ENCODE measurements around the gene TMED10. TPM values are rescaled to one million over a fixed set of nuclear protein-coding genes. Genes with fewer than 3 reads are reported as not detected.

TMED10 gene
- total and polyA plus RNA-seq, 2 donors (not counting 3 experiments of a cell fraction or from before 2014, with no cell fraction given) = 338 to 342 TPM

DNA sequence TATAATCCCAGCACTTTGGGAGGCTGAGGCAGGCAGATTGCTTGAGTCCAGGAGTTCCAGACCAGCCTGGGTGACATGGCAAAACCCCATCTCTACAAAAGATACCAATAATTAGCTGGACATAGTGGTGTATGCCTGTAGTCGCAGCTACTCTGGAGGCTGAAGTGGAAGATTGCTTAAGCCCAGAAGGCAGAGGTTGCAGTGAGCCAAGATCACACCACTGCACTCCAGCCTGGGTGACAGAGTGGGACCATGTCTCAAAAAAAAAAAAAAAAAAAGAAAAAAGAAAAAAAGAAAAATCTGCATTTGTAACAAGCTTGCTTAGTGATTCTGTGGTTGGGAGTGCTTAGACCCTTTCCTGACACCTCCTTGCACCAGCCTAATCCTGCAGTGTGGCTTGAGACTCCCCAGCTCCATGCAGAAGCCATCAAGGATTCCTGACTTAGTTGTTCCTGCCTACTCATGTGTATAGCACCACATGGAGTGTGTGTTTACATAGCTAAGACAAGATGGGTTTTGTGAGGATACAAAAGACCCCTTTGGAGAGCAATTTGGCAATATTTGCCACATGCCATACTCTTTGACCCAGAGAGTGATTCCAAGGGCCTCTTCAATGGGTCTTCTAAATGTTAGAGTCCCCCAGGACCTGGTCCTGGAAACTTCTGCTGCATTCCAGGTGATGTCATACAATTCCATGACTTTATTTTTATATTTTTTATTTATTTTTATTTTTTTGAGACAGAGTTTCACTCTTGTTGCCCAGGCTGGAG is 5.1 kb upstream of the TMED10 start:
- H3K79me2 ChIP-seq (ENCODE audit: control insufficient read depth, insufficient read depth, low read length) = no peaks in the 10 kb centered on the region
- H3K9me3 ChIP-seq (replicated peaks; ENCODE audit: control insufficient read depth, insufficient read depth, low read length) = no peaks in the 10 kb centered on the region
- no peak for TF ChIP-seq POLR2A (IDR thresholded peaks at IDR 0.05; ENCODE audit: low read depth, low read length)
- no peak for TF ChIP-seq MYC (IDR thresholded peaks at IDR 0.05; ENCODE audit: low read depth, low read length)
- TF ChIP-seq POLR2AphosphoS5 (IDR thresholded peaks at IDR 0.05; ENCODE audit: insufficient read depth, low read depth, low read length) = no peak
- TF ChIP-seq, protein P1, sequence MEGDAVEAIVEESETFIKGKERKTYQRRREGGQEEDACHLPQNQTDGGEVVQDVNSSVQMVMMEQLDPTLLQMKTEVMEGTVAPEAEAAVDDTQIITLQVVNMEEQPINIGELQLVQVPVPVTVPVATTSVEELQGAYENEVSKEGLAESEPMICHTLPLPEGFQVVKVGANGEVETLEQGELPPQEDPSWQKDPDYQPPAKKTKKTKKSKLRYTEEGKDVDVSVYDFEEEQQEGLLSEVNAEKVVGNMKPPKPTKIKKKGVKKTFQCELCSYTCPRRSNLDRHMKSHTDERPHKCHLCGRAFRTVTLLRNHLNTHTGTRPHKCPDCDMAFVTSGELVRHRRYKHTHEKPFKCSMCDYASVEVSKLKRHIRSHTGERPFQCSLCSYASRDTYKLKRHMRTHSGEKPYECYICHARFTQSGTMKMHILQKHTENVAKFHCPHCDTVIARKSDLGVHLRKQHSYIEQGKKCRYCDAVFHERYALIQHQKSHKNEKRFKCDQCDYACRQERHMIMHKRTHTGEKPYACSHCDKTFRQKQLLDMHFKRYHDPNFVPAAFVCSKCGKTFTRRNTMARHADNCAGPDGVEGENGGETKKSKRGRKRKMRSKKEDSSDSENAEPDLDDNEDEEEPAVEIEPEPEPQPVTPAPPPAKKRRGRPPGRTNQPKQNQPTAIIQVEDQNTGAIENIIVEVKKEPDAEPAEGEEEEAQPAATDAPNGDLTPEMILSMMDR (IDR thresholded peaks at IDR 0.05; ENCODE audit: extremely low read depth in 1 of 2, insufficient read depth in 1 of 2, low read depth in 1 of 2, low read length in 2 of 2) = no peak
- TF ChIP-seq GATA2 (IDR thresholded peaks at IDR 0.05; ENCODE audit: insufficient read depth, insufficient read length, low read depth, low read length) = no peak
- TF ChIP-seq JUN (IDR thresholded peaks at IDR 0.05; ENCODE audit: borderline replicate concordance, insufficient read depth, insufficient read length, low read depth) = no peak
- TF ChIP-seq, protein P2, sequence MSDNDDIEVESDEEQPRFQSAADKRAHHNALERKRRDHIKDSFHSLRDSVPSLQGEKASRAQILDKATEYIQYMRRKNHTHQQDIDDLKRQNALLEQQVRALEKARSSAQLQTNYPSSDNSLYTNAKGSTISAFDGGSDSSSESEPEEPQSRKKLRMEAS (IDR thresholded peaks at IDR 0.05; ENCODE audit: insufficient read depth, insufficient read length) = no peak
- TF ChIP-seq FOS (IDR thresholded peaks at IDR 0.05; ENCODE audit: borderline replicate concordance, insufficient read depth, low read length) = no peak
- no peak for TF ChIP-seq EZH2 (IDR thresholded peaks at IDR 0.05; ENCODE audit: borderline replicate concordance, low read depth, low read length, severe bottlenecking)
- no peak overlapping the region for H3K27ac ChIP-seq (ENCODE audit: insufficient read depth, low read depth, low read length)
- H3K4me1 ChIP-seq (ENCODE audit: control insufficient read depth, extremely low read depth, insufficient read depth, low read length) = peaks cover 2% of the 10 kb centered on the region
- no TSS peak for BruUV-seq (replicated peaks)
- intact Hi-C loops (cut with micrococcal nuclease) = no loop called here
- no peak overlapping the region for H3K4me2 ChIP-seq (ENCODE audit: insufficient read depth, low read length)
- no peaks in the 10 kb centered on the region for H3K27me3 ChIP-seq (ENCODE audit: control insufficient read depth in 2 of 2, insufficient read depth in 2 of 2, low read length in 2 of 2)
- no peak overlapping the region for H3K9ac ChIP-seq (replicated peaks; ENCODE audit: extremely low read depth, insufficient read depth, low read length)
- ChIA-PET POLR2A (no interaction called here), CTCF (interaction anchor here (0.7 to 0.8 kb wide), 2 partner anchors 166 to 265 kb away, joined by 3 to 4 read pairs; no protein-coding TSS in a partner anchor)
- no peak overlapping the region for H3K4me3 ChIP-seq (replicated peaks in 1 of 3; ENCODE audit: insufficient read depth in 1 of 3, low read depth in 1 of 3, low read length in 3 of 3)
- H3K36me3 ChIP-seq (ENCODE audit: control insufficient read depth in 2 of 2, extremely low read depth in 1 of 2, insufficient read depth in 2 of 2, low read length in 2 of 2) = no peaks in the 10 kb centered on the region
- no peaks in the 10 kb centered on the region for H4K20me1 ChIP-seq (replicated peaks; ENCODE audit: control insufficient read depth, extremely low read depth, insufficient read depth, low read length)
- FAIRE-seq (no peak), DNase-seq (ENCODE audit: low read depth, low spot score) (no peak)
- no peak overlapping the region for H2AFZ ChIP-seq (ENCODE audit: low read depth, low read length)
- dilution Hi-C loops (cut with MboI; ENCODE audit: extremely low pct_ligation_motif_present, low sequenced_read_pairs) = no loop called here
- no peaks in the 10 kb centered on the region for H3K9me1 ChIP-seq (replicated peaks; ENCODE audit: control insufficient read depth, extremely low read depth, insufficient read depth, low read length)
